ENCODE measurements around the gene ATL3.
"Not testable (repeated sequence)": the region's sequence is repeated elsewhere in the genome, so short reads cannot be mapped to it uniquely, and the experiment has no call there.

ATL3 gene

GRCh38 chr11:63687845-63688244 is 16.7 kb upstream of the ATL3 start:
- ATAC-seq (ENCODE audit: low read depth) = no peak
- no peak overlapping the region for H3K4me3 Mint-ChIP-seq

GRCh38 chr11:63686926-63687325 is 15.8 kb upstream of the ATL3 start:
- Mint-ChIP-seq H3K4me3 (no peak overlapping the region), H3K9me3 (no peaks in the 10 kb centered on the region), H3K36me3 (no peaks in the 10 kb centered on the region), H3K4me1 (peaks cover 13% of the 10 kb centered on the region), H3K27me3 (no peaks in the 10 kb centered on the region), H3K27ac (no peak overlapping the region)
- ATAC-seq (ENCODE audit: low read depth) (no peak), DNase-seq (ENCODE audit: low spot score in 2 of 2) (no peak)

More at GRCh38 chr11:63687845-63688244, 16.7 kb upstream of the ATL3 start:
- DNase-seq (ENCODE audit: low spot score in 2 of 2) = no peak
- Mint-ChIP-seq H3K4me1 (peaks cover 5% of the 10 kb centered on the region), H3K27ac (no peak overlapping the region), H3K27me3 (no peaks in the 10 kb centered on the region), H3K36me3 (no peaks in the 10 kb centered on the region), H3K9me3 (no peaks in the 10 kb centered on the region)

- not testable (repeated sequence) for H3K36me3 Mint-ChIP-seq; H3K9me3 Mint-ChIP-seq; H3K27me3 Mint-ChIP-seq; DNase-seq (ENCODE audit: low spot score in 2 of 2); ATAC-seq (ENCODE audit: low read depth); H3K4me3 Mint-ChIP-seq; H3K27ac Mint-ChIP-seq
- H3K4me1 Mint-ChIP-seq = peaks cover 18% of the 10 kb centered on the region
Measured at GRCh38 chr11:63685158-63685721, 14.1 kb upstream of the ATL3 start.

- H3K27ac Mint-ChIP-seq = peak overlapping the region; percentile 14
- H3K9me3 Mint-ChIP-seq = no peaks in the 10 kb centered on the region
- no peak for DNase-seq (ENCODE audit: low spot score in 2 of 2)
- H3K36me3 Mint-ChIP-seq = no peaks in the 10 kb centered on the region
- no peak overlapping the region for H3K4me3 Mint-ChIP-seq
- no peak for ATAC-seq (ENCODE audit: low read depth)
- no peaks in the 10 kb centered on the region for H3K27me3 Mint-ChIP-seq
- peaks cover 18% of the 10 kb centered on the region for H3K4me1 Mint-ChIP-seq
Measured at GRCh38 chr11:63683133-63683991, 12.2 kb upstream of the ATL3 start.

GRCh38 chr11:63682066-63683021 is 11.2 kb upstream of the ATL3 start:
- H3K9me3 Mint-ChIP-seq = no peaks in the 10 kb centered on the region
- H3K4me1 Mint-ChIP-seq = peaks cover 16% of the 10 kb centered on the region
- peak overlapping the region; percentile 82 for H3K27ac Mint-ChIP-seq
- H3K36me3 Mint-ChIP-seq = no peaks in the 10 kb centered on the region
- DNase-seq (ENCODE audit: low spot score in 2 of 2) = no peak
- ATAC-seq (ENCODE audit: low read depth) = peak; percentile 13
- H3K27me3 Mint-ChIP-seq = no peaks in the 10 kb centered on the region
- peak overlapping the region; percentile 94 for H3K4me3 Mint-ChIP-seq

- Mint-ChIP-seq H3K9me3 (no peaks in the 10 kb centered on the region), H3K4me1 (peaks cover 16% of the 10 kb centered on the region), H3K27me3 (no peaks in the 10 kb centered on the region), H3K36me3 (no peaks in the 10 kb centered on the region), H3K27ac (peak within 1 kb of the TSS; percentile 82), H3K4me3 (peak within 1 kb of the TSS; percentile 94)
- ATAC-seq (ENCODE audit: low read depth) = peak; percentile 86
- DNase-seq (ENCODE audit: low spot score in 2 of 2) = peak; percentile 93 to 97
Measured at GRCh38 chr11:63681321-63682065, 10.3 kb upstream of the ATL3 start, which contains the start of gene RTN3. RTN3 (plus strand) TSS chr11:63681500; CDS start chr11:63681637, 137 bp downstream.

GRCh38 chr11:63680834-63681320 is 9.7 kb upstream of the ATL3 start:
- no peak for ATAC-seq (ENCODE audit: low read depth)
- Mint-ChIP-seq H3K4me1 (peaks cover 16% of the 10 kb centered on the region), H3K4me3 (peak overlapping the region; percentile 94), H3K9me3 (no peaks in the 10 kb centered on the region), H3K27ac (peak overlapping the region; percentile 82), H3K27me3 (no peaks in the 10 kb centered on the region), H3K36me3 (no peaks in the 10 kb centered on the region)
- peak in 1 of 2 donors; percentile 15 for DNase-seq (ENCODE audit: low spot score in 2 of 2)

- Mint-ChIP-seq H3K4me3 (no peak overlapping the region), H3K9me3 (no peaks in the 10 kb centered on the region), H3K36me3 (no peaks in the 10 kb centered on the region), H3K27ac (no peak overlapping the region), H3K4me1 (peaks cover 10% of the 10 kb centered on the region), H3K27me3 (no peaks in the 10 kb centered on the region)
- ATAC-seq (ENCODE audit: low read depth) (no peak), DNase-seq (ENCODE audit: low spot score in 2 of 2) (no peak)
Measured at GRCh38 chr11:63673579-63673978, 2.4 kb upstream of the ATL3 start.

GRCh38 chr11:63672936-63673539 is 1.9 kb upstream of the ATL3 start:
- no peak overlapping the region for H3K4me3 Mint-ChIP-seq

GRCh38 chr11:63672156-63672463 is 934 bp upstream of the ATL3 start:
- Mint-ChIP-seq H3K4me1 (peaks cover 15% of the 10 kb centered on the region), H3K9me3 (no peaks in the 10 kb centered on the region), H3K4me3 (peak overlapping the region; percentile 52), H3K27ac (peak overlapping the region; percentile 85), H3K36me3 (peaks cover 2% of the 10 kb centered on the region), H3K27me3 (no peaks in the 10 kb centered on the region)
- ATAC-seq (ENCODE audit: low read depth) (no peak), DNase-seq (ENCODE audit: low spot score in 2 of 2) (no peak)

More at GRCh38 chr11:63672936-63673539, 1.9 kb upstream of the ATL3 start:
- DNase-seq (ENCODE audit: low spot score in 2 of 2) (no peak), ATAC-seq (ENCODE audit: low read depth) (no peak)
- Mint-ChIP-seq H3K36me3 (no peaks in the 10 kb centered on the region), H3K4me1 (peaks cover 11% of the 10 kb centered on the region), H3K27ac (no peak overlapping the region), H3K9me3 (no peaks in the 10 kb centered on the region), H3K27me3 (no peaks in the 10 kb centered on the region)

- peaks cover 2% of the 10 kb centered on the region for H3K36me3 Mint-ChIP-seq
- H3K4me1 Mint-ChIP-seq = peaks cover 17% of the 10 kb centered on the region
- peak overlapping the region; percentile 85 for H3K27ac Mint-ChIP-seq
- DNase-seq (ENCODE audit: low spot score in 2 of 2) (peak in 1 of 2 donors; percentile 44), ATAC-seq (ENCODE audit: low read depth) (peak; percentile 21)
- H3K4me3 Mint-ChIP-seq = peak overlapping the region; percentile 87
- H3K9me3 Mint-ChIP-seq = no peaks in the 10 kb centered on the region
- no peaks in the 10 kb centered on the region for H3K27me3 Mint-ChIP-seq
Measured at GRCh38 chr11:63670433-63671321, 499 bp downstream of the ATL3 start.

- Mint-ChIP-seq H3K27me3 (no peaks in the 10 kb centered on the region), H3K27ac (peak overlapping the region; percentile 85), H3K4me1 (peaks cover 17% of the 10 kb centered on the region), H3K9me3 (no peaks in the 10 kb centered on the region), H3K36me3 (peaks cover 2% of the 10 kb centered on the region), H3K4me3 (peak overlapping the region; percentile 85)
- DNase-seq (ENCODE audit: low spot score in 2 of 2) = no peak
- ATAC-seq (ENCODE audit: low read depth) = no peak
Measured at GRCh38 chr11:63670096-63670432, 1.1 kb downstream of the ATL3 start.
